HEK293T (cell line): ENCODE results near the gene GBE1.

Experiments used
- CTCF ChIA-PET: fragments of 350-600 bp; formaldehyde crosslinking; extraction: SDS; loops from one replicate; lab custom pipeline; 2021; ENCODE audit warnings: antibody characterized with exemption, inconsistent platforms; lab: Yijun Ruan, JAX
- POLR2A ChIA-PET: fragments of 350-600 bp; formaldehyde crosslinking; extraction: SDS; loops from one replicate; lab custom pipeline; 2020; ENCODE audit warnings: antibody characterized with exemption, inconsistent platforms; lab: Yijun Ruan, JAX
- DNase-seq: peaks from one replicate; pipeline ENCODE4 v3.0.0; 2012; ENCODE audit warnings: mixed read lengths; ENCODE audit errors: extremely low spot score
- ARNT ChIP-seq: fragments of 450-650 bp; IDR thresholded peaks from 2 replicates; pipeline ENCODE4 v1.6.1; 2017; ENCODE audit warnings: mild to moderate bottlenecking
- BHLHE40 ChIP-seq: fragments of 450-650 bp; IDR thresholded peaks from 2 replicates; pipeline ENCODE4 v1.6.1; 2016; ENCODE audit warnings: mild to moderate bottlenecking, moderate library complexity, borderline replicate concordance
- CTBP1 ChIP-seq: fragments of 450-650 bp; IDR thresholded peaks from 2 replicates; pipeline ENCODE4 v1.6.1; 2016; ENCODE audit warnings: borderline replicate concordance
- ELF4 ChIP-seq: fragments of 450-650 bp; IDR thresholded peaks from 2 replicates; pipeline ENCODE4 v1.6.1; 2017; ENCODE audit warnings: antibody characterized with exemption
- FOXA1 ChIP-seq: fragments of 450-650 bp; IDR thresholded peaks from 2 replicates; pipeline ENCODE4 v1.6.1; 2016; ENCODE audit warnings: mild to moderate bottlenecking
- FOXK2 ChIP-seq: fragments of 450-650 bp; IDR thresholded peaks from 2 replicates; pipeline ENCODE4 v1.6.1; 2016; ENCODE audit warnings: mild to moderate bottlenecking
- FOXM1 ChIP-seq: fragments of 450-650 bp; IDR thresholded peaks from 2 replicates; pipeline ENCODE4 v1.6.1; 2017; ENCODE audit warnings: mild to moderate bottlenecking, borderline replicate concordance
- HDGF ChIP-seq: fragments of 450-650 bp; IDR thresholded peaks from 2 replicates; pipeline ENCODE4 v1.6.1; 2017; ENCODE audit warnings: antibody characterized with exemption, borderline replicate concordance
- L3MBTL2 ChIP-seq: fragments of 450-650 bp; conservative IDR thresholded peaks from 2 replicates; pipeline ENCODE4 v1.6.1; 2016; ENCODE audit warnings: mild to moderate bottlenecking
- LEF1 ChIP-seq: fragments of 450-650 bp; IDR thresholded peaks from 2 replicates; pipeline ENCODE4 v1.6.1; 2017; ENCODE audit warnings: mild to moderate bottlenecking, borderline replicate concordance
- NFRKB ChIP-seq: fragments of 450-650 bp; IDR thresholded peaks from 2 replicates; pipeline ENCODE4 v1.6.1; 2016; ENCODE audit warnings: mild to moderate bottlenecking, moderate library complexity
- SP1 ChIP-seq: fragments of 450-650 bp; IDR thresholded peaks from 2 replicates; pipeline ENCODE4 v1.6.1; 2017
- SUZ12 ChIP-seq: fragments of 450-650 bp; IDR thresholded peaks from 2 replicates; pipeline ENCODE4 v1.6.1; 2016; ENCODE audit warnings: mild to moderate bottlenecking
- TARDBP ChIP-seq: fragments of 450-650 bp; IDR thresholded peaks from 2 replicates; pipeline ENCODE4 v1.6.1; 2016
- ZNF384 ChIP-seq: fragments of 450-650 bp; IDR thresholded peaks from 2 replicates; pipeline ENCODE4 v1.6.1; 2016
- TF ChIP-seq, protein P1 (sequence below): fragments of 450-650 bp; IDR thresholded peaks from 2 replicates; pipeline ENCODE4 v1.6.1; 2016

GBE1 gene

DNA sequence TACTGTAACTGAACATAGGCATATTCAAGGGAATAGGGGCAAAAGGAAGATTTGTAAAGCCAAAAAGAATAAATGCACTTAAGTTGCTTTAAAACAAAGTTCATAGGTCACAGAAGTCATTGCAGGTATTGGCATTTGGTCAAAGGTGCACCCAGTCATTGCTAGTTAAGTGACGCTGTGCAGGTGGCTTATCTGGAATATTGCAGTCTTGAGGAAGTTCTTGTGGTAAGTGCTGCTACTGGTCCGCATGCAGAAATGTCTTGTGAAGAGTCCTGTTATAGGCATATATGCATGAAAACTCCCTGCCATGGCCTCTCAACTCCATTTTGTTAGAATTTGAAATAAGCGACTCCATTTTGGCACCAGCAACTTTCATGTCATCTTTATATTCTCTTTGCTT, 293.1 kb downstream of the GBE1 start:
- ChIA-PET CTCF (no interaction called here), POLR2A (no interaction called here)
- no peak for DNase-seq
- no peak for TF ChIP-seq LEF1
- no peak for TF ChIP-seq ELF4
- no peak for TF ChIP-seq L3MBTL2
- TF ChIP-seq ARNT = no peak
- TF ChIP-seq SP1 = no peak

DNA sequence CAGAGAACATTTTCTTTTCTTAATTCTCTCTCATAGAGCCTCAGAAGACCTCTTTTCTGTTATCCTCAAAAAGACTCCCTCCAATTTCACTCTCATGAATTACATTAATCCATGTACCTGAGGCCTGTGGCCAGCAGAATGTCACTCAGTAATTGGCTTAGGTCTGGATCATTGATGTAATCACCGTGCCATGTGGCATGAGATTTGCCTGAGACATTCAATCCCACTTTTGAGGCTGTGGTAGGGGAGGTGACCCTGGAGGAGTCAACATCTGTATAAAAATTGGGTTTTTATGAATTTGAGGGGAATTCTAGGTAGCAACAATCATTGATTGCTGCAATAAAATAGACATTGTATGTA, 295.3 kb downstream of the GBE1 start:
- ChIA-PET POLR2A (no interaction called here), CTCF (interaction anchor here (0.6 kb wide), 1 partner anchor 1982 kb away, joined by 4 read pairs; no protein-coding TSS in a partner anchor)
- TF ChIP-seq LEF1 (no peak), CTBP1 (no peak), SUZ12 (no peak), L3MBTL2 (no peak), ARNT (no peak), ELF4 (no peak), NFRKB (no peak), SP1 (no peak)
- TF ChIP-seq, protein P1, sequence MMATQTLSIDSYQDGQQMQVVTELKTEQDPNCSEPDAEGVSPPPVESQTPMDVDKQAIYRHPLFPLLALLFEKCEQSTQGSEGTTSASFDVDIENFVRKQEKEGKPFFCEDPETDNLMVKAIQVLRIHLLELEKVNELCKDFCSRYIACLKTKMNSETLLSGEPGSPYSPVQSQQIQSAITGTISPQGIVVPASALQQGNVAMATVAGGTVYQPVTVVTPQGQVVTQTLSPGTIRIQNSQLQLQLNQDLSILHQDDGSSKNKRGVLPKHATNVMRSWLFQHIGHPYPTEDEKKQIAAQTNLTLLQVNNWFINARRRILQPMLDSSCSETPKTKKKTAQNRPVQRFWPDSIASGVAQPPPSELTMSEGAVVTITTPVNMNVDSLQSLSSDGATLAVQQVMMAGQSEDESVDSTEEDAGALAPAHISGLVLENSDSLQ = no peak
- DNase-seq = no peak

DNA sequence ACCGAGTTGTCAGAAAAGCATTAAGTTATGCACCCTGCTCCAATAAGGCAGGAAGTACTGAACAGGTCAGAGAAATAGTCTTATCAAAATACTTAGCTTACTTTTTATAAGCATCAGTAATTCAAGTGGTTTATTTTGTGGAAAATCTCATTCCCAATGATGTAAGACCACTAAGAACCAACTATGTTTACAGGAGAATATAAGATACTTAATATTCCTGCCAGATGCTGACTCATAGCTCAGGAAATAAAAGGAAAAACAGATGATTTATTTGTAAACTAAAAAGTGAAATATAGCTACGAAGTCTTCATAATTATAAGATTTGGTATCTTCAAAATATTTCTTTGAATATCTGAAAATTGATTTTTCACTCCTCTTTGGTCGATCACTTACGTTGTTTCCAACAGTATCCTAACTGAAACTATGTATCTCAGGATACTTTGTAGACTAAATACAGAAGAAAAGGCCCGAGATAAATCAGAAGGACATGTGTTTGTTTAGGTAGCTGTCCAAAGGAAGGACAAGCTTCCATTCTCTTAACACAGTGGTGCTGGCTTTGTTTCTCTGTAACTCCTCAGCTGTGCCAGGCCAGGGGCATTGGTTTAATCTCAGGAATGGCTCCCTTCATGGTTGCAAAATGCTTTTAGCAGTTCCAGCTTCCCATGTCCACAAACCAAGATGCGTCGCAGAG, 295.8 kb downstream of the GBE1 start:
- DNase-seq = no peak
- ChIA-PET CTCF (interaction anchor here (0.6 kb wide), 1 partner anchor 1983 kb away, joined by 4 read pairs; no protein-coding TSS in a partner anchor), POLR2A (no interaction called here)
- TF ChIP-seq SP1 (no peak), CTBP1 (no peak), LEF1 (no peak), NFRKB (no peak), ZNF384 (no peak), TARDBP (no peak), HDGF (no peak), ELF4 (no peak), BHLHE40 (no peak), L3MBTL2 (no peak), FOXK2 (no peak)

DNA sequence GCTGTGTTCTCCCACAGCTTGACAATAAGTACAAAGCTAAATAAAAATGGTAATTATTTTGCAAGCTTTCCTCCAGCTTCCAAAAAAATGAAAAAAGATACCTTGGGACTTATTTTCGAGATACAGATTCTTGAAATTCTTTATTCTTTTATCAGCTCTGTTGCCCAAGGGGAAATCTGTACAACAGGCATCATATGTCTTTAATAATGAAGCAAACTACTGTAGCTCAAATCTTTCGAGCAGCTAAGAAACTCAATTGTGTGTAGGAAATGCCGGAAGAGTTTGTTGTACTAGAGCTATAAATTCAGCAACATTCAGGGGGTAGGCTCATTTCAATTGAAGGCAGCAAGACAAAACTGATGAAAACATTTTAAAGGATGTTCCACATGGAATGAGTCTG, 297.7 kb downstream of the GBE1 start:
- TF ChIP-seq TARDBP (no peak), SP1 (no peak), L3MBTL2 (no peak), HDGF (no peak), FOXK2 (no peak), FOXA1 (no peak), ZNF384 (no peak), CTBP1 (no peak), LEF1 (no peak), SUZ12 (no peak), ELF4 (no peak), NFRKB (no peak)
- TF ChIP-seq, protein P1 = no peak
- POLR2A ChIA-PET = no interaction called here
- DNase-seq = no peak
- CTCF ChIA-PET = no interaction called here

DNA sequence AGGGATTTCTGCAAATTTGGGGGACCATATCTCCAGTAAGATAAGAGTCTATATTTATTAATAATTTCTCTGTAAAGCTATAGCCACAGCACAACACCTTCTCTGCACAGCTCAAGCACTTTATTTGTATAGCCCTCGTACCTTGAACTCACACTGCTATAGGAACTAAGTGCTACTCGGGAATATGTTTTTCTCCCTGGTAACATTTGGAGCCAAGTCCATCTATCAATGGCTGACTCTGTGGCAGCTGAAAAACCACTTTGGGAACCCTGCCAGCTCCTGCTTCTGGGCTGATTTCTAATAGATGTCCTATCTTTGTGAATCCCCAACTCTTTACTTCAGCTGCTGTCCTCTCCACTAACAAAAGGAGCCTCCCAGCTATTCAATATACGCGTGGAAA, 298.5 kb downstream of the GBE1 start:
- no peak for TF ChIP-seq ELF4
- TF ChIP-seq FOXM1 = no peak
- TF ChIP-seq L3MBTL2 = no peak
- TF ChIP-seq SP1 = no peak
- TF ChIP-seq HDGF = no peak
- no peak for TF ChIP-seq NFRKB
- no peak for TF ChIP-seq FOXK2
- DNase-seq = no peak
- ChIA-PET POLR2A (no interaction called here), CTCF (no interaction called here)

DNA sequence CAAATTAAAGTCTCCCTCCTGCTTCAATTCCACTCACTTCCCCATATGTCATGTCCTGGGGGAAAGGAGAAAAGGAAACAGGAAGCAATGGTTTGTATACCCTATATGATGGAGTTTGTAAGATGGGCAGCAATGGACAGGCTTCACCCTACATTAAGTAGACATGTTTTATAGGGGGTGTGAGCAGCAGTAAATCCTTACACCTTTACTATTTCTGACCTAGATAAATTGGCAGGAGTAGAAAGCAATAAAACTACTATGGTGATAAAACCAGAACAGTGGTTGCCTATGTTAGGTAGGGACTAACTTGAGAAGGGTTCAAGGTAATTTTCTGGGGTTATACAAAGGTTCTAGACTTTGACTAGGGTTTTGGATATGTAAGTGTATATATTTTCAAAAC, 301.7 kb downstream of the GBE1 start:
- no peak for DNase-seq
- ChIA-PET POLR2A (no interaction called here), CTCF (no interaction called here)
- no peak for TF ChIP-seq L3MBTL2
- TF ChIP-seq LEF1 = no peak
- TF ChIP-seq, protein P1 = no peak
- TF ChIP-seq ELF4 = no peak
- no peak for TF ChIP-seq TARDBP
- no peak for TF ChIP-seq FOXK2
- TF ChIP-seq BHLHE40 = no peak
- TF ChIP-seq NFRKB = no peak
- no peak for TF ChIP-seq ARNT
- no peak for TF ChIP-seq SP1
- TF ChIP-seq HDGF = no peak
- no peak for TF ChIP-seq FOXM1
- TF ChIP-seq ZNF384 = no peak
- no peak for TF ChIP-seq SUZ12

DNA sequence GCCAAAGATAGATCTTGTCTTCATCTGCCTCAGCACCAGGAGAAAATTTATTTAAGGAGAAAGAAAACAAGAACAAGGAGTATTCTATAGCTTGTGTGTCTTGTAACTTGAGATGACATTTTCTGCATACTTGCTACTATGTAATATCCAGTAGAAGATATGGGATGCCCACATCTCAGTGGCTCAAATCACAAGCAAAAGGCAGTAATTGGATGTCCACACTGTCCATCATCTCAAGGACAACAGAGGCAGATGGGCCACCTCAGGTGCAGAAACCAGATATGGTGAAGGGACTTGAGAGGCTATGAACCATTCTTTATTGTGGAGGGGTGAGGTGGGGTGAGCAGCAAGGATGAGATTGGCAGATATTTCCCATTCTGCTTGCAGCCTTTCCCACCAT, 309.0 kb downstream of the GBE1 start:
- no peak for DNase-seq
- ChIA-PET CTCF (no interaction called here), POLR2A (no interaction called here)
- no peak for TF ChIP-seq FOXA1
- no peak for TF ChIP-seq ARNT
- TF ChIP-seq, protein P1 = peak; percentile 93
- no peak for TF ChIP-seq ZNF384
- no peak for TF ChIP-seq TARDBP
